ENCODE measurements around the gene CBX5. TPM values are rescaled to one million over a fixed set of nuclear protein-coding genes. Genes with fewer than 3 reads are reported as not detected.

CBX5 gene
- total RNA-seq, 1 donor from 2014 or later: 111 TPM

GRCh38 chr12:54227376-54227775, 52.5 kb downstream of the CBX5 start:
- TF ChIP-seq CTCF (IDR thresholded peaks at IDR 0.05; ENCODE audit: insufficient read depth, low read depth, low read length) (no peak), EZH2 (IDR thresholded peaks at IDR 0.05; ENCODE audit: insufficient read depth, low read length) (no peak)
- H3K9ac ChIP-seq (ENCODE audit: low read length): no peak overlapping the region
- FAIRE-seq: no peak
- H3K4me1 Mint-ChIP-seq (ENCODE audit: low read depth, unreplicated experiment): peaks cover 27% of the 10 kb centered on the region
- H3K4me3 Mint-ChIP-seq (ENCODE audit: unreplicated experiment): no peak overlapping the region
- H3K36me3 Mint-ChIP-seq (ENCODE audit: low read depth, unreplicated experiment): no peaks in the 10 kb centered on the region
- H3K9me3 ChIP-seq (ENCODE audit: insufficient read depth, low read depth, low read length): no peaks in the 10 kb centered on the region
- no peaks in the 10 kb centered on the region for H3K27me3 ChIP-seq (ENCODE audit: insufficient read depth, low read length)
- no peak overlapping the region for H3K4me2 ChIP-seq (ENCODE audit: low read length)
- no peak overlapping the region for H3K27ac ChIP-seq (ENCODE audit: low read depth, low read length)
- H3K4me3 ChIP-seq (ENCODE audit: insufficient read depth, low read depth, low read length): no peak overlapping the region
- H3K27me3 Mint-ChIP-seq (ENCODE audit: low read depth, unreplicated experiment): no peaks in the 10 kb centered on the region
- no peak for DNase-seq (ENCODE audit: low read depth)
- H3K36me3 ChIP-seq (ENCODE audit: insufficient read depth, low read length): no peaks in the 10 kb centered on the region
- H3K4me1 ChIP-seq (ENCODE audit: insufficient read depth, low read length): peaks cover 32% of the 10 kb centered on the region
- no peaks in the 10 kb centered on the region for H3K9me3 Mint-ChIP-seq (ENCODE audit: unreplicated experiment)
- no peaks in the 10 kb centered on the region for H4K20me1 ChIP-seq (ENCODE audit: insufficient read depth, low read length)
- H3K27ac Mint-ChIP-seq (ENCODE audit: unreplicated experiment): no peak overlapping the region
- no peak overlapping the region for H2AFZ ChIP-seq (ENCODE audit: low read depth, low read length)
- H3K79me2 ChIP-seq (ENCODE audit: insufficient read depth, low read length): no peaks in the 10 kb centered on the region

DNA sequence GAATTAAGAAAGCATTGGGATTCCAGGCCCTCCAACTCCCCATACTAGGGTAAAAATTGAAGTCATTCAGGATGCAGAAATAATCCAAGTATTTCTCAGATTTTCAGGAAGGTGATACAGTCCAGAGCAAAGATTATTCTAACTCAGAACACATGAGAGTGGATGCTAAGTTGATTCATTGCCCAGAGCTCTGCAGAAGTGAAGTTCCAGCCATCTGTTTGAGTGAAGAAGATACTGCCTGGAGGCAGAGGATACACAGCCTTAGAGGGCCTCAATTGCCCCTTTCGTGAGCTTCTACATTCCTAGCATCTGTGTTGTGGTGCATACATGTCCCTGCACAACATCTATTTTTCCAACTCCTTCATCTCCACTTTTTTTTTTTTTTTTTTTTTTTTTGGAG, 54.3 kb downstream of the CBX5 start:
- no peaks in the 10 kb centered on the region for H3K36me3 Mint-ChIP-seq (ENCODE audit: low read depth, unreplicated experiment)
- no peak for FAIRE-seq

More for the DNA sequence above, 54.3 kb downstream of the CBX5 start:
- TF ChIP-seq CTCF (IDR thresholded peaks at IDR 0.05; ENCODE audit: insufficient read depth, low read depth, low read length) (no peak), EZH2 (IDR thresholded peaks at IDR 0.05; ENCODE audit: insufficient read depth, low read length) (no peak)
- Mint-ChIP-seq H3K27me3 (ENCODE audit: low read depth, unreplicated experiment) (no peaks in the 10 kb centered on the region), H3K27ac (ENCODE audit: unreplicated experiment) (no peak overlapping the region), H3K4me3 (ENCODE audit: unreplicated experiment) (no peak overlapping the region), H3K9me3 (ENCODE audit: unreplicated experiment) (no peaks in the 10 kb centered on the region), H3K4me1 (ENCODE audit: low read depth, unreplicated experiment) (peaks cover 23% of the 10 kb centered on the region)
- H3K4me3 ChIP-seq (ENCODE audit: insufficient read depth, low read depth, low read length): no peak overlapping the region
- no peaks in the 10 kb centered on the region for H3K9me3 ChIP-seq (ENCODE audit: insufficient read depth, low read depth, low read length)
- H3K4me2 ChIP-seq (ENCODE audit: low read length): no peak overlapping the region
- H3K9ac ChIP-seq (ENCODE audit: low read length): no peak overlapping the region
- H3K27ac ChIP-seq (ENCODE audit: low read depth, low read length): no peak overlapping the region
- no peak for DNase-seq (ENCODE audit: low read depth)
- H3K4me1 ChIP-seq (ENCODE audit: insufficient read depth, low read length): peaks cover 37% of the 10 kb centered on the region
- no peaks in the 10 kb centered on the region for H3K27me3 ChIP-seq (ENCODE audit: insufficient read depth, low read length)
- no peak overlapping the region for H2AFZ ChIP-seq (ENCODE audit: low read depth, low read length)
- H3K36me3 ChIP-seq (ENCODE audit: insufficient read depth, low read length): no peaks in the 10 kb centered on the region
- no peaks in the 10 kb centered on the region for H3K79me2 ChIP-seq (ENCODE audit: insufficient read depth, low read length)
- H4K20me1 ChIP-seq (ENCODE audit: insufficient read depth, low read length): no peaks in the 10 kb centered on the region

Measured in astrocyte (in vitro differentiated cells and primary cell).